Keratinocyte (primary cell): Measurements from ENCODE around the gene ZDHHC24.

ENCODE experiments used
- EZH2 ChIP-seq: IDR thresholded peaks from one replicate; pipeline ENCODE4 v1.6.1; 2012; ENCODE audit warnings: inconsistent platforms, mild to moderate bottlenecking, low read length, moderate library complexity
- TF ChIP-seq, protein P1 (sequence below), 3 experiments: IDR thresholded peaks in 1 of 3; conservative IDR thresholded peaks in 1 of 3; optimal IDR thresholded peaks in 1 of 3; 2 replicates in 2 of 3; 3 replicates in 1 of 3; pipeline versions ENCODE3 to v1.5.1; 2011; ENCODE audit warnings: low read length in 3 of 3, mild to moderate bottlenecking in 3 of 3, moderate library complexity in 2 of 3, control low read depth in 1 of 3, inconsistent platforms in 1 of 3; ENCODE audit not compliant: insufficient read depth in 2 of 3; ENCODE audit errors: extremely low read depth in 1 of 3

- TF ChIP-seq, protein P1, sequence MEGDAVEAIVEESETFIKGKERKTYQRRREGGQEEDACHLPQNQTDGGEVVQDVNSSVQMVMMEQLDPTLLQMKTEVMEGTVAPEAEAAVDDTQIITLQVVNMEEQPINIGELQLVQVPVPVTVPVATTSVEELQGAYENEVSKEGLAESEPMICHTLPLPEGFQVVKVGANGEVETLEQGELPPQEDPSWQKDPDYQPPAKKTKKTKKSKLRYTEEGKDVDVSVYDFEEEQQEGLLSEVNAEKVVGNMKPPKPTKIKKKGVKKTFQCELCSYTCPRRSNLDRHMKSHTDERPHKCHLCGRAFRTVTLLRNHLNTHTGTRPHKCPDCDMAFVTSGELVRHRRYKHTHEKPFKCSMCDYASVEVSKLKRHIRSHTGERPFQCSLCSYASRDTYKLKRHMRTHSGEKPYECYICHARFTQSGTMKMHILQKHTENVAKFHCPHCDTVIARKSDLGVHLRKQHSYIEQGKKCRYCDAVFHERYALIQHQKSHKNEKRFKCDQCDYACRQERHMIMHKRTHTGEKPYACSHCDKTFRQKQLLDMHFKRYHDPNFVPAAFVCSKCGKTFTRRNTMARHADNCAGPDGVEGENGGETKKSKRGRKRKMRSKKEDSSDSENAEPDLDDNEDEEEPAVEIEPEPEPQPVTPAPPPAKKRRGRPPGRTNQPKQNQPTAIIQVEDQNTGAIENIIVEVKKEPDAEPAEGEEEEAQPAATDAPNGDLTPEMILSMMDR (optimal IDR thresholded peaks at IDR 0.05 in 1 of 3, IDR thresholded peaks at IDR 0.05 in 1 of 3, conservative IDR thresholded peaks at IDR 0.05 in 1 of 3; ENCODE audit: extremely low read depth in 1 of 3, insufficient read depth in 2 of 3, low read length in 3 of 3) = no peak
- TF ChIP-seq EZH2 = no peak
Observed at GRCh38 chr11:66488957-66489356, 56.9 kb downstream of the ZDHHC24 start.
